Mesodermal cell (in vitro differentiated cells): ENCODE measurements around the gene DUSP19.

Experiments
- H3K27ac ChIP-seq: 2 replicates; pipeline ENCODE4 v1.7.0; 2013; ENCODE audit warnings: mild to moderate bottlenecking, low read depth, low read length, moderate library complexity; ENCODE audit not compliant: severe bottlenecking
- H3K36me3 ChIP-seq: 2 replicates; pipeline ENCODE4 v1.7.1; 2013; ENCODE audit warnings: mild to moderate bottlenecking, low read length, moderate library complexity; ENCODE audit not compliant: control insufficient read depth, insufficient read depth
- H3K4me1 ChIP-seq: one replicate; pipeline ENCODE4 v1.7.1; 2013; ENCODE audit warnings: mild to moderate bottlenecking, low read length; ENCODE audit not compliant: insufficient read depth, control insufficient read depth, poor library complexity, severe bottlenecking
- H3K4me3 ChIP-seq: 2 replicates; pipeline ENCODE4 v1.7.0; 2013; ENCODE audit warnings: low read length, control low read depth, mild to moderate bottlenecking; ENCODE audit not compliant: insufficient read depth, poor library complexity, severe bottlenecking; ENCODE audit errors: extremely low read depth
- H3K9me3 ChIP-seq: 2 replicates; pipeline ENCODE4 v1.7.1; 2013; ENCODE audit warnings: mild to moderate bottlenecking, low read length, moderate library complexity; ENCODE audit not compliant: control insufficient read depth
- WGBS, 2 experiments: methylation state at CpG; one replicate each; pipeline ENCODE4 v1.1.5; 2013; ENCODE audit warnings: missing lambda C conversion rate in 2 of 2; ENCODE audit not compliant: insufficient coverage in 2 of 2; 5-methylcytosine and 5-hydroxymethylcytosine counted together

Gene DUSP19

DNA sequence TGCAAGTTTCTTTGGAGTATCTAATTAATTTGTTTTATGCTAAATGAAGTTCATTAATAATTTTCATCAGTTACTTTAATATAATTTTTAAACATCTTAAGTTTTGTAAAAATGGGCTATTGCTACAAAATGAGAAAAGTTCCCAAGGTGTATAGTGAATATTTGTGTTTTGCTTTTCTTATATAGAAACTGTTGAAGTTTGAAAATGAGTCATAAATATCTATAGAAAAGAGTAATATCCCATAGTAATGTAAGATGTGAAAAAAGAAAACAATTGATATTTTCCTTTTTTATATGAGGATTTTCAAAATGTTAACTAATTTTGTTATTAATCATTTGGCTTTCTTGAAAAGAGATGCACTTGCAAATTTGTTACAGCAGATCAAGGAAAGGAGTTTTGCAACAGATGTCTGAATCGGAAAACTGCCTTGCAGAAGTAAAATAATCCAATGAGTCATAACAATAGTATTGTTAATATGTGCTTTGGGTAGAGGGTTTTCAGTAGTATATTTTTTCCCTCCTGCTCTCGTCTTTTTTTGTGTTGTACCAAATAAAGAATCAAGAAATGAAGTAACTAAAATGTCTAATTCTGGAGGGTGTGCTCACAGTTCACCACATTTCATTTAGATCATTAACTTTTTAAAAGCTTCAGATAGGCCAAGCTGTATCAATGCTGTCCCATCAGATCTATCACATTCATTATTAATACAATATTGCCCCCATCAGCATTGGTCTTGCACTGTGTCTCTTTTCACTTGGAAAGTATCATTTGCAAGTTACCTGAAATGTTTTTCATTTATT is 15.5 kb downstream of the DUSP19 start:
- no peaks in the 10 kb centered on the region for H3K9me3 ChIP-seq
- no peak overlapping the region for H3K4me3 ChIP-seq
- no peaks in the 10 kb centered on the region for H3K36me3 ChIP-seq
- H3K4me1 ChIP-seq: no peaks in the 10 kb centered on the region
- WGBS, 2 experiments: no CpG with 5 or more reads among the region's 2 CpGs
- no peak overlapping the region for H3K27ac ChIP-seq

DNA sequence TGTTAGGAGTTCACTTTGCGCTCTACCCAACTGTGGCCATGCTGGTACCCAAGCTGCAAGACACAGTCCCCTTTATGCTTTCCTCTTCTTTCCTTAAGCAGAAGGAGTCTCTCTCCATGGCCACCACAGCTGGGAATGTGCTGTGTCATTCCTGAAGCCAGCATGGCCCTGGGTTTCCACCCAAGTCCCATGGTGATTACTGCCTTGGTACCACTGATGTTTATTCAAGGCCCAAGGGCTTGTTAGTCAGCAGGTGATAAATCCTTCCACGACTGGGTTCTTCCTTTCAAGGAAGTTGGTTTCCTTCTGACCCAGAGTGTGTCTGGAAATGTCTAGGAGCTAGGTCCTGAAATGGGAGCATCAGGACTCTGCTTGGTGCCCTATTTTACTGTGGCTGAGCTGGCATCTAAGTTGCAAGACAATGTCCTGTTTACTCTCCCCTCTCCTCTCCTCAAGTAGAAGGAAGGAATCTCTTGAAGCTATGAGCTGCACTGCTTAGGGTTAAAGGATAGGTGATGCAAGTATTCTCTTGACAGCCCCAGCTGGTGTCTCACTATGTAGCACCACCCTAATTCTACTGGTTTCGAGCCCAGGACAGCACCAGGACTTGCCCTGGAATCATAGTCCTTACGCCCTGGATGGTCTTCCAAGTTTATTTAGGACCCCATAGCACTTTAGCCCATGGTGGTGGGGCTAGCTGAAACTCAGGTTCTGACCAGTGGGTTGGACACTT is 27.0 kb downstream of the DUSP19 start:
- H3K27ac ChIP-seq: no peak overlapping the region
- 72 to 96% methylated on average over 3 to 4 of the region's 4 CpGs for WGBS, 2 experiments
- H3K4me3 ChIP-seq: no peak overlapping the region
- no peaks in the 10 kb centered on the region for H3K9me3 ChIP-seq
- H3K4me1 ChIP-seq: no peaks in the 10 kb centered on the region
- H3K36me3 ChIP-seq: no peaks in the 10 kb centered on the region

DNA sequence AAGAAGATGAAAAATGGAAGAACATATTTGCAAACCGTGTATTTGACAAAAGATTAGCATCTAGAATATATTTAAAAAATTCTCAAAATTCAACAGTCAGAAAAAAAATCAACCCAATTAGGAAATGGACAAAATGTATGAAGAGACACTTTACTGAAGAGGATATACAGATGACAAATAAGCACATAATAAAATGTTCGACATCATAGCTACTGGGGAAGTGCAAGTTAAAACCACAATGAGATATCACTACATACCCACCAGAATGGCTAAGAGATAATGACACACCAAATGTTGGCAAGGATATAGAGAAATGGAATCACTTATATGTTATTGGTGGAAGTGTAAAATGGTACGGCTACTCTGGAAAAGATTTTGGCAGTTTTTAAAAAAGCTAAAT is 34.0 kb downstream of the DUSP19 start:
- Histone ChIP-seq H3K4me3 (no peak overlapping the region), H3K9me3 (no peaks in the 10 kb centered on the region), H3K27ac (no peak overlapping the region), H3K4me1 (no peaks in the 10 kb centered on the region), H3K36me3 (no peaks in the 10 kb centered on the region)
- no CpG with 5 or more reads among the region's 3 CpGs for WGBS, 2 experiments

DNA sequence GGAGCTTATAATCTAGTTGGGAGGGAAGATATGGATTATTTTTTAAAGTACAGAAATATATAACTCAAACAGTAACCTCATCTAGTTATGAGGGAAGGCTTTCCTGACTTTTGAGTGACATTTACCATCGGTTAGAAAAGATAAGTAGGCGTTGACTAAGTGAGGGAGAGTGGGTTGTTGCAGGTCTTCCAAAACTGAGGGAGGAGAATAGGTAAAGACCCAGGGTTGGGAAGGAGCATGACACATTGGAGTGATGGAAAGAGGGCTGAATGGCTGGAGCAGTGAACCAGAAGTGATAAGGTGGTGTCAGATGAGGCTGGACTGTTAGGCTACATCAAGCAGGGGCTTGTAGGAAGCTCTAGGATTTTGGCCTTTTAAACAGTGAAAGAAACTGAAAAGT is 35.1 kb downstream of the DUSP19 start:
- Histone ChIP-seq H3K4me1 (no peaks in the 10 kb centered on the region), H3K36me3 (no peaks in the 10 kb centered on the region), H3K4me3 (no peak overlapping the region), H3K27ac (no peak overlapping the region), H3K9me3 (no peaks in the 10 kb centered on the region)
- WGBS, 2 experiments: 51 to 94% methylated on average over 2 of the region's 2 CpGs

DNA sequence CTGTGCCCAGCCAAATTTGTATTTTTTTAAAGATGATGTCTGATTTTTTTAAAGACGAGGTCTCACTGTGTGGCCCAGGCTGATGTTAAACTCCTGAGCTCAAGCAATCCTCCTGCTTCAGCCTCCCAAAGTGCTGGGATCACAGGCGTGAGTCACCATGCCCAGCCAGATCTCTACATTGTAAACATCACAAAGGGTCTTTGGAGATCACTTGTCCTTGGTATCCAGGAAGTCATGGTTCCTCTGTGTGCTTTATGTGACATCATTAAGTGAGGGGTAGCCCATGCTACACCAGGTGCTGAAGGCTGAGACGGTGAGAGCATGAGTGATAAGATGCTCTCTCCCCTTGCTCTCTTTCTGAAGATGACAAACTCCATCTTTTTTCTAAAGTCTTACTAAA is 38.7 kb downstream of the DUSP19 start:
- Histone ChIP-seq H3K4me1 (no peaks in the 10 kb centered on the region), H3K36me3 (no peaks in the 10 kb centered on the region), H3K27ac (no peak overlapping the region), H3K9me3 (no peaks in the 10 kb centered on the region), H3K4me3 (no peak overlapping the region)
- WGBS, 2 experiments: 89% methylated on average over 3 of the region's 3 CpGs; no CpG with 5 or more reads in 1 of the 2 experiments

DNA sequence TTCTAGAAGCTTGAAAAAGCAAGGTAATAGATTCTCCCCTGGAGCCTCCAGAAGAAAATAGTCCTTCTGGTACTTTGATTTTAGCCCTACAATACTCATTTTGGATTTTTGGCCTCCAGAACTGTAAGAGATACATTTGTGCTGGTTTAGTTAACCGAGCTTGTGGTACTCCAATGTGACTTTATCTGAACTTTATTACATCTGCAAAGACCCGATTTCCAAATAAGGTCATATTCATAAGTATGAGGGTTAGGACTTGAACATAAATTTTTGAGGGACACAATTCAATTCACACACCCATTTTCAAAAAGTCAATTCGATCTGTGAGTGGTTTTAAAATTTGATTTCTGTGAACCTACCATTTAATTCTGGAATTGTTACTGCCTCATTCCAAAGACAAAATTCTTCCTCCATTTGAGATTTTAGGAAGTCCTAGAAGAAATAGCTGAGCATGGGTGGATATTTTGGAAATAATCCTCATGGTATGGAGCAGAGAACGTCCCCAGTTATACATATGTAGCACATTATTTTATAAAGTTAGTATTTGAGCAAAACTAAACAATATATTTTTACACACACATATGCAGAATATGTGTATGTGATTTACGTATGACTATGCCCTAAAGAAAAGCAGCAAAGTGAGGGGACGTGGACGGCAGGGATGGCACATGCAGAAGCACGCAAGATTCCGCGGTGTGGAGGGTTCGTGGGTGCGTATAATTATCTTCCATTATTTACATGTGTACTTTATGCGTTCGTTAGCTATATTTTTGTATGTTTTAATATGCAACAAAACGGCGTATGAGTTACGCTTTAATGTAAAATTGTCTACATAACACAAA is 44.8 kb downstream of the DUSP19 start:
- no peak overlapping the region for H3K27ac ChIP-seq
- peaks cover 6% of the 10 kb centered on the region for H3K4me1 ChIP-seq
- H3K4me3 ChIP-seq: peak overlapping the region; percentile 85
- H3K9me3 ChIP-seq: no peaks in the 10 kb centered on the region
- no peaks in the 10 kb centered on the region for H3K36me3 ChIP-seq
- WGBS, 2 experiments: 100% methylated on average over 1 of the region's 17 CpGs; no CpG with 5 or more reads in 1 of the 2 experiments

DNA sequence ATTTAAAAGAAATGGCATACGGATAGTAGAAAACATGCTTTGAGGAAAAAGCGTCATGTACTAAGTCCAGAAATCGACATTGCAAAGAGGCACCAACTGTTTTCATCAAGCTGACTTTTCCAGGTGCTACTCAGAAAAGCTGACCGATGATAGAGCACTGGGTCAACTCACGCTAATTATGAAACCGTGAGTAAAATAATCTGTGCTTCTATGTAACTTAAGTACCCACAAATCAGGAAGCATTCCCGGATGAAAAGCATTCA is 45.3 kb downstream of the DUSP19 start:
- peaks cover 6% of the 10 kb centered on the region for H3K4me1 ChIP-seq
- H3K9me3 ChIP-seq: no peaks in the 10 kb centered on the region
- WGBS, 2 experiments: 9 to 25% methylated on average over 3 to 4 of the region's 7 CpGs
- peak overlapping the region; percentile 85 for H3K4me3 ChIP-seq
- peak overlapping the region; percentile 93 for H3K27ac ChIP-seq
- no peaks in the 10 kb centered on the region for H3K36me3 ChIP-seq

DNA sequence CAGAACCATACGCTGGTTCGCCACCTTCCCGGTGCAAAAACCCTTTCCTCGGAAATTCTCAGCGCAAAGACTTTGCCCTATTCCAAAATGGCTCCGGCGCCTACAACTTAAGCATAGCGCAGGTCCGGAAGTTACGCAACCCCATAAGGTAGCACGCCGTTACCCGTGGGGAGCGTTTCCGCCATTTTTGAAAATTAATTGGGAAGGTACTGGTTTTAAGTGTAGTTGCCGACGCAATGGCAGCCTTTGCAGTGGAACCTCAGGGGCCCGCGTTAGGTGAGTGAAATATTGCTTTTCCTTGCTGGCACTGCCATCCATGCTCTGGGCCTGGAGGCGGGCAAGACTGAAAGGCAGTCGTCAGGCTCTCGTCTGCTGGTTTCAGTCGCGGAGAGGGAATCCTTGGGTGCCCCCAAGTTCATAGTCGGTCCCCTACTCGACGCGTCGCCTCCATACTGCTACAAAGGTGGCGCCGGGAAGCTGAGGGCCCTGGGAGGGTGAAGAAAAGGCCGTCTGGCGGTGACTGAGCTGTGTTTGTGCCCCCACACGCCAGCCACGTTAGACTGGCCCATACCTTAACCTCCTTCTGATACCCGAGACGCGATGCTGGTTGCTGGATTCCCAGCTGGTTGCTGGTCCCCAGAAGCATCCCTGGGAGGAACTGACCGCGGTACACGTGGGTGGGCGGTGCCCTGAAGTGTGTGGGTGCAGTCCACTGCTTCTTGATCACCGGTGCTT is 45.8 kb downstream of the DUSP19 start, which contains the start of gene NUP35:
NUP35 (plus strand) TSS at position 222 of the 735 bp plus-strand sequence; CDS start at position 237, 15 bp downstream.
- peak within 1 kb of the TSS; percentile 85 for H3K4me3 ChIP-seq
- WGBS, 2 experiments: 0% methylated on average over 31 to 33 of the region's 43 CpGs
- H3K36me3 ChIP-seq: no peaks in the 10 kb centered on the region

DNA sequence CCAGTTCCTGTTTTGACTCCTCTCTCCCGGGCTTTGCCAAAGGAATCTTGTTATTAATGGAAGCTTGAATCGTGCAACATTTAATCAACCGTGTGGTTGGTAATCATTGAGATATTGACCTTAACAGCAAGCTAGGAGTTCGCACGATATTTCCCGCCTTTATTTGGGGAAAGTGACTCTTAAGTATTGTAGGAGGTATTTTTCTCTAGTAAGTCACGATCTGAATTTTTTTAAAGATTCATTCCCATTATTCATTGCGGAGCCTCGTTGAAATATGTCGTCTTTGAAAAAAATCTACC is 46.4 kb downstream of the DUSP19 start:
- Histone ChIP-seq H3K27ac (peak overlapping the region; percentile 93), H3K36me3 (peaks cover 3% of the 10 kb centered on the region), H3K4me3 (peak overlapping the region; percentile 85), H3K4me1 (peaks cover 6% of the 10 kb centered on the region), H3K9me3 (no peaks in the 10 kb centered on the region)
- 0% methylated on average over 4 to 7 of the region's 10 CpGs for WGBS, 2 experiments

More for the DNA sequence above, 45.8 kb downstream of the DUSP19 start, which contains the start of gene NUP35:
- peak within 1 kb of the TSS; percentile 93 for H3K27ac ChIP-seq
- peaks cover 6% of the 10 kb centered on the region for H3K4me1 ChIP-seq
- no peaks in the 10 kb centered on the region for H3K9me3 ChIP-seq

DNA sequence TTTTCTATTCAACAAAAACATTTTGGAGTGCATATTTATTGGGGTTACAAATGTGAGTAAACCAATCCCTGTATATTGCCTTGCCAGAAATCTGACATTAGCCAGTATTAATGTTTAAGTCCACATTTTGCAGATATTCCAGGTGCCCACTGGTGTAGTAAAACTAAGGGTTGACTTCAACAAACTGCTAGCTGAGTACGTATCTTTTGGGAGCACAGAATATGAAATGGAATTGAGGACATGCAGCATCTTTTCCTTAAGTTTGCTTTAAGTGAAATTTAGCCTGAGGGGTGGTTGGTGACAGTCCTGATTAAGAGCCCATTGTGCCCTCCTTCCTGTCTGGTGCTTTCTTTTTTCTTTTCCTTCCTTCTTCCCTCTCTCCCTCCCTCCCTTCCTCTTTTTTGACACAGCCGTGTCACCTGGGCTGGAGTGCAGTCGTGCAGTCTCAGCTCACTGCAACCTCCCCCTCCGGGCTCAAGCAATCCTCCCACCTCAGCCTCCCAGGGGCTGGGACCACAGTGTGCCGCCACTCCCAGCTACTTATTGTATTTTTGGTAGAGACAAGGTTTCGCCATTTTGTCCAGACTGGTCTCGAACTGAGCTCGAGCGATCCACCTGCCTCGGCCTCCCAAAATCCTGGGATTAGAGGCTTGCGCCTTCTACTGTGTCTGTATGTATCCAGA is 47.3 kb downstream of the DUSP19 start:
- peaks cover 6% of the 10 kb centered on the region for H3K4me1 ChIP-seq
- H3K4me3 ChIP-seq: peak overlapping the region; percentile 85
- H3K9me3 ChIP-seq: no peaks in the 10 kb centered on the region
- peaks cover 7% of the 10 kb centered on the region for H3K36me3 ChIP-seq
- H3K27ac ChIP-seq: no peak overlapping the region
- WGBS, 2 experiments: 65 to 76% methylated on average over 8 to 9 of the region's 11 CpGs
